Hypothalamus (tissue), 51 donors: Measurements from ENCODE around the gene ZC2HC1B.

ENCODE experiments used
- DNase-seq, 51 donors: peaks; one replicate each; lab custom pipeline; 2025; lab: John Stamatoyannopoulos, UW

ZC2HC1B gene

DNA sequence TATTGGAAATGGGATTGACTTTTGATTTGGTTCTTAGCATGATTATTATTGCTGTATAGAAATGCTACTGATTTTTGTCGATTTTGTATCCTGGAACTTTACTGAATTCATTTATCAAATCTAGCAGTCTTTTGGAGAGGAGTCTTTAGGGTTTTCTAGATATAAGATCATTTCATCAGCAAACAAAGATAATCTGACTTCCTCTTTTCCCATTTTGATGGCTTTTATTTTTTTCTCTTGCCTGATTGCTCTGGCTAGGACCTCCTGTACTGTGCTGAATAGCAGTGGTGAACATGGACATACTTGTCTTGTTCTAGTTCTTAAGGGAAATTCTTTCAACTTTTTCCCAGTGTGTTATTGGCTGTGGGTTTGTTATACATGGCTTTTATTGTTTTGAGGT is 64.6 kb downstream of the ZC2HC1B start:
- DNase-seq: no peak

DNA sequence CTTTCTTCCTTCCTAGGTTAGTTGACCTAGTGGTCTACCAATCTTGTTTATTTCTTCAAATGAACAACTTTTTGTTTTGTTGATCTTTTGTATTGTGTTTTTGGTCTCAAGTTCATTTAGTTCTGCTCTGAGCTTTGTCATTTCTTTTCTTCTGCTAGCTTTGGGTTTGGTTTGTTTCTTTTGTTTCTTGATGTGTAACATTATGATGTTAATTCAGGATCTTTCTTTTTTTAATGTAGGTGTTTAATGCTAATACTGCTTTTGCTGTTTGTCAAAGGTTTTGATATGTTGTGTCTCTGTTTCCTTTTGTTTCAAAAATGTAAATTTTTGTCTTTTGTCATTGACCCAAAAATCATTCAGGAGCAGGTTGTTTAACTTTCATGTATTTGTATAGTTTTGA is 65.7 kb downstream of the ZC2HC1B start:
- DNase-seq: no peak

DNA sequence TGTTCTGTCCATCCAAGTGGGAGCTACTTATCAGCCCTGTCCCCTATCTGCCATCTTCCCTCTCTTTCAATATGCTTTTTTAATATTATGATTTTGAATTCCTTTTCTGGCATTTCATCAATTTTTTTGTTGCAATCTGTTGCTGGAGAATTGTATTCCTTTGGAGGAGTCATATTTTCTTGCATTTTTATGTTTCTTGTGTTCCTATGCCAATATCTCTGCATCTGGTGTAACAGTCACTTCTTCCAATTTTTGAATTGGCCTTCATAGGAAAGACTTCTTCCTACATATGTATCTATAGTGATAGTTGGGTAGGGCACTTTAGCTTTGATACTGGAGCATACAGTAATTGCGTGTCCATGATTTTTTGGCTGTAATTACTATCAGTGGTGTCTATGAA is 70.1 kb downstream of the ZC2HC1B start:
- DNase-seq: no peak

DNA sequence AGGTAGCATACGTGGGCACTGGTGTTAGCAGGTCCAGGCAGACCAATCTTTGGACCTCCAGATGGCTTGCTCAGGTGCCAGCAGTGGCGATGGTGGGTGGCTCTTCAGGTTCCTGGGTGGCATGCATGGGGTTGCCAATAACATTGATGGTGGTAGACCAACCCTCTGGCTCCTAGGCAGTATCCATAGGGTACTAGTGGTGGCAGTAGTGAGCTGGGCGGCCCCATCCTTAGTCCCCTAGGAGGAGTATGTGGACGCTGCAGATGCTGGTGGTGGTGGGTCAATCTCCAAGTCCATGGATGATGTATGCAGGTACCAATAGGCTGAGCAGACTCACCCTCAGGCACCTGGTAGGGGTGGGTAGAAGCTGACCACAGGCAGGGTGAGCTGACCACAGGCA is 70.6 kb downstream of the ZC2HC1B start:
- DNase-seq: no peak

DNA sequence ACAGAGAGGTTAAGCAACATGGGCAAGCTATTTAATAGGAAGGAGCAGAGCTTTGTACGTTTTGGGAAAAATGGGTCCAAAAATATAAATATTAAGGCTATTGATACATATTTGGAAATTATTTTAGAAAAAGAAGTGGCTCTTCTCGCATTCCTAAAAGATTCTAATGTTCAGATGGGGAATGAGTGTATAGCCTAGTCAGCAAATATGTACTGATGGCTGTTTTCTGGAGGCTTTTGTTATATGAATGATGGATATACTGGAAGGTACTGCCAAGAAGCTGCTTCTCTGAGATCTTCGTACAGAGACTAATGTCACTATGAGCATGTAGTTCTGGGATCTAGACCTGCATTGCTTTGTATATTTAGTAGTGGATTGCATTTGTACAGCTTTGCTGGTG is 72.1 kb downstream of the ZC2HC1B start:
- DNase-seq: no peak

DNA sequence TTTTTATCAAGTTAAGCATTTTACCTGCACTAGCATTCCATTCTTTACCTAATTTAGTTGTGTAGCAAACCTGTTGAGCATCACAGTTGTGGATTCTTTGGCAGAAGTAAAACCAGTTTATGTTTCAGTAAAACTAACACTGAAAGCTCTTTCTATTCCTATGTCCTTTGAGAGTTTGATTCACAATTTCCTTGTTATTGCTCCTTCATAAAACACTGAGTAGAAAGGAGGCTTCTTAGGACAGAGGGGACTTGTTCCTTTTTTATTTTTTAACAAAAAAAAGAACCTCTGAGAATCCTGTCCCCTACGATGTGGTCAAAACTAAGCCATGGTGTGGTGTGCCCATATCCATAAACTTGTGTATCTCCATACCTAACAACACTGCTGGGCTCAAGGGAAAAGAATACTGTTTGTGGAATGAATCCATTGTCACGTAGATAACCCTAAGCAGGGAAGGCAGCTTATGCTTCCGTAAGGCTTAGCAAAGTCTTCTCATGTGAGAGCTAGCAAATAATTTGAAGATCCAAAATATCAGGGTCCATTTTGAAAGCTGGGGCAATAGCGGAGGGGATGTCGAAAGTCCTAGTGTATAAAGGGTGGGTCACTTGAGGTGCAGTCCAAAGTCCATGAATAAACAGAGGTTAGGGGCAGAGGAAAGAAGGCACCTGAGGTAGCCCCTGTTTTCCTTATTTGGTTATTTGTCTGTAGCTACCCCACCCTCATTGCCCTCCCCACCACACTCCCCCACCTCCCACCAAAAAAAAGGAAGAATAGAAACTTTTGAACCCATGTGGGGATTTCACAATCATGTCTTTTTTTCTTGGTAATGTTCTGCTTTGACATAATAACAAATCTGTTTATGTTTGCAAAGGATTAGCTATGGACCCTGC is 72.7 kb downstream of the ZC2HC1B start:
- no peak for DNase-seq

DNA sequence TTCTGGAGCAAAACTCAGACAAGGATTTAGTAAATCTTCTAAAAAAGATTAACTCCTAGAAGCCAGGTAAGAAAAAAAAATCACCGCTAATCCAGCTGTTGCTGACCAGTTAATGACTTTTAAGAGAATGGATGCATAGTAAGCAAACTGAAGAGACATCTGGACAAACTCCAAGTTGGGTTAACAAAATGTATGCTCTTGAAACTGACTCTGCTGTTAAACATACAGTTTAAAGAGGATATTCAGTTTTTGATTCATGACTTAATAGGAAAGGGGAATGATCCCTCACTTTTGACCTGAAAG is 73.3 kb downstream of the ZC2HC1B start:
- DNase-seq: no peak

DNA sequence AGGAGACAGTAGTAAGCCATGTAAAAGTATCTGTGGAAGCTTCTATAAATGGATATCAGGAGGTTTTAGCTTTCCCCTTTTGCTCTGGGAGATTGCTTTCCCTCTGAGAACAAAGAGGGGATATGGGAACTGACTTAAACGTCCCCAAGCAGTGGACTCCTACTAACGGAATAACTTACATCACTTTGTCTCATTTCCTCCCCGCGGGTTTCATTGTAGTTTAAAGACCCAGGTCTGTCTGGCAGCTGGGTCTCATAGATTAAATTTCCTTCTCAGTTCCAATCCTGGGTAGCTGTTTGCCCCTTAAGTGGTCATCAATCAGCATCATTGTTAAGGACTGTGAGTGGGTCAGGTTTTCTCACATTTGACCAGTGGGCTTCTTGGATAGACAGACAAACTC is 75.1 kb downstream of the ZC2HC1B start:
- no peak for DNase-seq

DNA sequence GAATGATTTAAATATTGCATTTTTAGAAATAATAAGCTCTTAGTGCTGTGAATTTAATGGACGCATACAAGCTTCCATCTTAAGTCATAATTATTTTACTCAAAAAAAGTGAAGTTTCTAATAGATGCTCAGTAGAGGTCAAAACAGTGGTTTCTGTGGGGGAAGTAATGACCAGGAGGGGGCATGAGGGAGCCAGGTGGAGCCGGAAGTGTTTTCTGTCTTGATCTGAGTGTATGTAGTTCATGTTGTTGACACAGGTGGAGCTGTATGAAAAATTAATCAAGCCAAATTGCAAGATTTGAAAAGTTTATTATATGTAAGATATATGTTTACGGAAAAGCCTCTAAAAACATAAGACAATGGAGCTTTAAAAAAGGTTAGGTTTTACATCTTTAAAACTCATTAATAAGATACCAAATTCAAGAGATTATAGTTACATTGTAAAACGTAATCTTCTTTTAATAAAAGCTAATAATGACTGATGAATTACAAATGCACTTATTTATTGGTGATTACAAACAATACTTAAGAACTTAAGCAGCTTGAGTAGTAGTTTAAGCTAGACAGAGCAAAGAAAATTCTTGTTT is 75.8 kb downstream of the ZC2HC1B start:
- DNase-seq: no peak

DNA sequence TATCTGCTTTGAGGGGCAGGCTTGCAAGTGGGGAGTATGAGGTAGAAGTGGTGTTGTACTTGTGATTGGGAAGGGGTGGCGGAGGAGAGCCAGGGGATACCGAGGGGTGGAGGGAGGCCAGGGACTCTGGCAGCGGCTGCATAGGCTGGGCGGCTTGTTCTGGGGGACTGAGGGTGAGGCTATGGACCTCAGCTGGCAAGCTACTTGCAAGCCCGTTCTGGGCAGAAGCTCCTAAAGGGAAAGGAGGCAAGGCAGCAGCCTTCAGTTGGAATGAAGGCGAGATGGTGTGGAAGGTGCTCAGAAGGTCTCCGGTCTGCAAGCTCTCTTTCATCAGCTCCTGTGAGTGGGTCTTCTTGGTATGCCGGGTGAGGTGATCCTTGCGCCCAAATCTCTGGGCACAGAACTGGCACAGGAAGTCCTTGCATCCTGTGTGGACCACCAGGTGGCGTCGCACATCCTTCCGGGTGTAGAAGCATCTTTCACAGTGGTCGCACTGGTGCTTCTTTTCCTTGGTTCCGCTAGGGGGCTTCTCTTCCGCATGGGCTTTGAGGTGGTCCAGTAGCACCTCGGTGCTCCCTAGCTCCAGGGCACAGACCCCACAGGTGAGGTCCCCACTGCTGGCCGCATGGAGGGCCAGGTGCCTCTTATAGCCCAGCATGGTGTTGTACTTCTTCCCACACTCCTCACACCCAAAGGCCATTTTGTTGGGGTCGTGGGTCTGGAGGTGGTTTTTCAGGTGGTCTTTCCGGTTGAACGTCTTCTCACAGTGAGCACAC is 77.8 kb downstream of the ZC2HC1B start:
- DNase-seq: peak in 8 of 51 donors; percentile 2 to 23 (median 8)

DNA sequence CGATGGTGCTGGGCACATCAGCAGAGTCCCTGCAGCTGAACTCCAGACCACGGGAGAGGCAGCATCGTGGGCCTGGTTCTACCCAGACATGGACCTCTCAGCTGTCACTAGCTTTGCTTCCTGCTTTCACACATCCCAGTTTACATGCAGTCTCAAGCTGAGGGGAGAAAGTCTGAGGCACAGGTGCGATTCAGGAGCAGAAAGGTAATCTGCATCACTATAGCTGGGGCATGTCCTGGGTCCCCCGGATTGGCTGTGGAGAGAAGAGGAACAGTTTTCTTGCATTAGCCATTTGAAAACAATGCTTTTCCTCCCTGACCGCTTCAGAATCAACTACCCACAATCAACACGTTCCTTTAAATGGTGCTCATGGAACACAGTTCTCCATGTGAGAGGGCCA is 83.9 kb downstream of the ZC2HC1B start:
- DNase-seq: no peak

DNA sequence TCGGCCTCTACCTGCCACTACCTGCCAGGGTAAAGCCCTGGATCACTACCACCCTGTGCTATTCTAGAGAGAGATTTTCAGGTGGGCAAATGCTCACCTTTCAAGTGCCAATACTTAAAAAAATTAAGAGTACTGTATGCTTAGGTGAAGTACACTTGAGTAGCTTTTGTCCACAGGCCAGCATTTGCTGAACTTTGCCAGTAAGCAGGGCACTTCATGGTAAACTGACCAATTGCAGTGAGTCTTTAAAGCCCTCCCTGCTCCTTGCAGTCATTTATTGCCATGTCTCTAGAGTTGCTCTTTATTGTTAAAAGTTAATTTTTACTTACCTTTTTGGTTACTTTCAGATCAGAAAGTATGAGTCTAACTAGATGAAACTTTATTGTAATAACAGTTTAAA is 85.3 kb downstream of the ZC2HC1B start:
- no peak for DNase-seq

DNA sequence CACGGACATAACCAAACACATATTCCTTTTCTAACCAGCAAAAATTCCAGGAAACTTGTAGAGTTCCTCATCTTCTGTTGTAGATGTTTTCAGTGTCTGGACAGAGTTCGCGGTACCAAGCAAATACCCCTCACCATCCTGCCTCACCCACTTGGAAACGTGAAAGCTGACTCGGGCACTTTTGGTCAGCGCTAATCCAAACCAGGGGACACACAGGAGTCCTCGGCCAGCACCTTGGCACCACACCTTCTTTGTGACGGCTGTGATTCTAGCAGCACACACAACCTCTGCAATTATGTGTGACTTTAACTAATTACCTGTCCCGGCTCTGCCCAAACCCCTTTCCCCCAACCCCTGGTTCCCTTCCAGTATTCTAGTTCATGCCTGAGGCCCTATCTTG is 85.7 kb downstream of the ZC2HC1B start:
- DNase-seq: no peak

DNA sequence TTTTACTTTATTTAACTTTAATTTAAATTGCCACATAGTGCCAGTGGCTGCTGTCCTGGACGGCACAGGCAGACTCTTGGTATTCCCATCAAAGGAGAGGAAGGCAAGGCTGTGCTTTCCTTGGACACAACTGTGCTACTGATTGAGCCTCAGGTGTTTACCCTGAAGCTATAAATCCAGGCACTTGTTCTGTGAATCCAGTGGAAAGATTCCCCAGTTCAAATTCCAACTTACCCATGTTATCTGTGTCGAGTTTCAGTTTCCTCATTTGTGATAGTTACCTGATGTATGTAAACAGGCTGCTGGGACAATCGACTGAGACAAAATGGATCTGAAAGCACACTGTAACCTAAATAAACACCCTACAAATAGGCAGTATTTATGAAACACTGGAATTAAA is 86.6 kb downstream of the ZC2HC1B start:
- no peak for DNase-seq

DNA sequence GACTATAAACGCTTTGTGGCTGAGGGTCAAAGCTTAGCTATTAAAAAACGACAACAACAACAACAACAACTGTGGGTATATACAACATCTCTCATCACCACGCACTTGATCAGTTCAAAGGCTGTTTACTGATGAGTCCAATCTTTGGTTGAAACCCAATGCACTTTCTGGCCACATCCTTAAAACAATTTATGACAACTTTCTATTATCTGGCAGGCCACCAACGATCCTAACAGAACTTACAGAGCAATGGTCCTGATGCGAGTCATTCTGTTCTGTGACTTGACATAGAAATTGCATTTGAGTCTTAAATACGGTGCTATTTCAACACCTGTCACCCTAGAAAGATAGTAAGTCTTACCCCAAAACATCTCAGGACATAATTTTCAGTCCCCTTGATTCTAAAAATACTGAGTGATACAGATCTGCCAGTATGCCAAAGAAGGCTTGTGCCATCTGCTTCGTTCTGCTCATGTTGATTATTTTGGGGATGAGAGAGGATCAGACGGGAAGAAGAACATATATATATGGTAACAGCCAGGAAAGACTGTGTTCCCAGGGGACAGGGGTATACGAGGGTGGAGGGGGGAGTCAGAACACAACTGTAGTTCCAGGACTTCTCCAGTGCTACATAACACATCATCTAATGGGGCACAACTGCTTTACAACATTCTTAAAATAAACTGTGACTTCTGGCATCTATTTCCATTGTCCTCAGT is 87.9 kb downstream of the ZC2HC1B start:
- DNase-seq: no peak

DNA sequence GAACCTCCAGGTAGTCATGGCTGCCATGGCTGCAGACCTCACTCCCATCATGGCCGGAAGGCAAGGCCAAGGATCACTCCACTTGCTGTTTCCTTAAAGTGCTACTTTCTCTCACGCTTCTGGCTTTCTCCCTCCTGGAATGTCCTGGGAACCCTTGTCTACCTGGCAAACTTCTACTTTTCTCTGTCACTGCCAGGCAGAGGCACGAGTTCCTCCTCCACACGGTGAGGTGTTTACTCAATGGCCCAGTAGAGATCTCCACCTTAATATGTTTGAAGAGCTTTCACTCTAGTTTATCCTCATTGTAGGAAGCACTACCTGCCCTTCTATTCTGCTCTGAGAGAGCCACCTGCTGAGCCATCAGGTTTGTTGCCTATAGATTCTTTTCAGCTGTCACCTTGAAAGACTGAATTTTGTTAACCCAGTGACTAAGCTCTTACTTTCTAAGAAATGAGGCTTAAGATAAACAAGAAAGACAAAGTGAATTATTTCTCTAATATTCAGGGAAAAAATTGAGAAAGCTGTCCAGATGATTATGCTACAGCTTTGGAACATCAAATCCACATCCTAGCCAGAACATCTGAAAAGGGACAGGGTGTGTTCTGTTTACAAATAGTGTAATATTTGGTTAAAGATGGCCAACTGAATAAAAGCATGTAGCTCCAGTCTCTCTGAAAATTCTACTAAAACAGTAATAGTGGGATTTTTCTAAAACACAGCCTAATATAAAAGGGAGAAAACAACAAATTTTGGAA is 88.8 kb downstream of the ZC2HC1B start:
- DNase-seq: no peak

DNA sequence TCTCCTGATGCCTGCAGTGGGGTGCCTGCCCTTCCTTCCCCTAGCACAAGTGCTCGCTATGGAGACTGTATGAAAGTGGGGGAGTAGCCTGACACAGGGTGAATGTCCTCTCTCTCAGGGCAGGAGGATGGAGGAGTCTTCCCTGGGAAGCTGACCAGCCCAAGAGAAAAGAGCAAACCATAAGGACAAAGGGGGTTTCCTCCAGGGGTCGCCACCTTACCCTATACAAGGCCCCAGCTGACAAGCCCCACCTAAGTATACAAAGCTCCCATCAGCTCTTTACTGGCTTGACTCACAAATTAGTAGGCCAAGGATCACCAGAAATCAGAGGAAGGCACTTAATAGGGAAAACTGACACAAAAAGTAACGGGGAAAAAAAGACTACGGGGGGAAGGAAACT is 89.6 kb downstream of the ZC2HC1B start:
- DNase-seq: no peak

DNA sequence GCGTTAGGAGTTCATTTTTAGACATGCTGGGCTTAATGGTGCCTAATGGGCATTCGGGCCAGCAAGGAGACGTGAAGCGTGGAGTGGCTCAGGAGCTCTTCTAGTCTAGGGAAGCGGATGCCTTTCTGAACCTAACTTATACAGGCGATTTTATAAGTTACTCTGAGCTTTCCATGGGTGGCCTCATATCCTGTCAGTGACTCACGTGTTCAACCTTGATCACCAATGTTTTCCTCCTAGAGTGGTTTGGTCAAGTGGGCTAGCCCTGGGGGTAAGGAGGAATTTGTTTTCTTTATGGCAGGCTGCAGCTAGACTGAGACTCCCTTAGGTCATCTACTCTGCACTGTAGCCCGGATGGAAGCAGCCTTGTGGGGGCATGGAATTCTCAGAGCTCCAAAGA is 91.7 kb downstream of the ZC2HC1B start:
- no peak for DNase-seq

DNA sequence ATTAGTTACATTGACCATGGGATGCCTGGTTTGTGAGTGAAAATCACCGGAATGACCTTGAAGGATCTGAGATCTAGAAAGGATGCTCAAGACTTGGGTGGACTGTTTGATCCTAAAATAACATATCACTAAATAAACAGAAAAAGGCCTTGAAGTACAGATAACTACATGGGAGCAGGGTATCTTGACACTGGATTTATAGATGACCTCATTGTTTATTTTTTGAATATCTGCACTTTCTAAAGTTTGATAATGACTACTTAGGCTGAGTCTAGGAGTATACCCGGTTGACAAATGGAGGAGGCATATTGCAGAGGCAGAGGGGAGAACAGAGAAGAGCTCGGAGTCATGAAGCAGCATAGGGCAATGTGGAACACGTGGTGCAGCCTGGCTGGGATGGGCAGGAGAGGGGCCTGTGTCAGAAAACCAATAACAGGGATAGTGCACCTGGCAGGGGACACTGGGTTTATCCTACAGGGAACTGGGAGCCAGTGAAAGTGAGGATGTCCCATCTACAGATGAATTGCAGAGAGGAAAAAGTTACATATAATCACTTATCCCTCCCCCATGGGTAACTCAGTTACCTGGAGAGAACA is 93.5 kb downstream of the ZC2HC1B start:
- DNase-seq: no peak

DNA sequence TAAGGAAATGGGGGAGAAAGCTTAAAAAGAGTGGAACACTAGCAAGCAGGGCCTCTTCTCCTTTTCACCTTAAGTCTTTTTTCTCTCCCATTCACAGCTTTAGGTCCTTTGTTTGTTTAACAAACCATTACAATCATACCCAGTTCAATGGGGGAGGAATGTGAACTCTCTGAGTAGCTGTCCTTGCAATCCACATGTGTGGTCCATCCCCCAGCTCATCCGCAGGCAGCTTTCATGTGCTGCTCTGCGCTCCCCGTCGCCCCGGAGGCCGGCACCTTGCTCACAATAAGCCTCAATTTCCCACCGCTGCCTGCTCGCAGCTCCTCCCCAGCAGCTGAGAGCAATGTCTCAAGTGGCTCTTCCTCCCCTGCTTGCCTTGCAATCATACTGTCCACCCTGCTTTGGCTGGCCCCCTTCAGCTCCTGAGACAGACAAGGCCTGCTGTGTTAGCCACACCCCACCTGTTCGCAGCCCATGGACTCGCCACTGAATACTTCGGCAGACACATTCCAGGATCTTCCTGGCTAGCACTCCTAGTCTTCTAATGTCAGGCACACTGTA is 94.6 kb downstream of the ZC2HC1B start:
- no peak for DNase-seq
